DMS53 (cell line): ENCODE results near the gene C16orf89.

Experiments
- DNase-seq: peaks from one replicate; lab custom pipeline; 2025; lab: John Stamatoyannopoulos, UW

The C16orf89 gene

GRCh38 chr16:5003828-5004227 is 61.9 kb downstream of the C16orf89 start:
- no peak for DNase-seq

DNA sequence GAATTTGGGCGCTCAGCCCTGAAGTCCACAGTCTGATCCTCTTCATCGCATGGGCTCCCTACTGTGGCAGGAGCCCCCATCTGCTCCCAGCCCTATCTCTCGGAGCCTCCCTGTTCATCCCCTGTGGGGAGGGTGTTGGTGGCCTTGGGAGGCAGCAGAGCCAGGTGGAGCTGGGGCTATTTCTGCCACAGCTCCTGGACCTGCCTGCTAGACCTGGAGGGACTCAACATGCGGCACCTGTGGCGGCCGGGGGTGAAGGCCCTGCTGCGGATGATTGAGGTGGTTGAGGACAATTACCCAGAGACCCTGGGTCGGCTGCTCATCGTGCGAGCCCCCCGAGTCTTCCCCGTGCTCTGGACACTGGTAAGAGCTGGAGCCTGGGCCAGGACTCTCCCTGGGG is 62.5 kb downstream of the C16orf89 start:
- no peak for DNase-seq

- DNase-seq: no peak
Observed at GRCh38 chr16:5002699-5003143, 63.0 kb downstream of the C16orf89 start.

- DNase-seq: no peak
Observed at GRCh38 chr16:5001986-5002385, 63.8 kb downstream of the C16orf89 start.

- no peak for DNase-seq
Observed at GRCh38 chr16:5001571-5001970, 64.2 kb downstream of the C16orf89 start.

DNA sequence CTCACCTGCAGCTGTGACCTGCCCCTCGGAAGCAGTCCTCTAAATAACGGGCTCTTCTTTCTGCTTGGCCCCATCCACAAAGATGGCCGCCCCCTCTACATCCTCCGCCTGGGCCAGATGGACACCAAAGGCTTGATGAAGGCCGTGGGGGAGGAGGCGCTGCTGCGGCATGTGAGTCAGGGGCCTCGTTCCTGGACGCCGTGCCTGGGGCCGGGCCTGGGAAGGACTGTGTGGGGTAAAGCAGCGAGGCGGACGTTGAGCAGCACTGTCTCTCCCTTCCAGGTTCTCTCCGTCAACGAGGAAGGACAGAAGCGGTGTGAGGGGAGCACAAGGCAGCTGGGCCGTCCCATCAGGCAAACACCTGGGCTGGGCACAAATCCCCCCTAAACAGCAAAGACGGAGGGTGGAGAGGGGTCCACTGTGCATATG is 65.2 kb downstream of the C16orf89 start:
- DNase-seq: no peak

GRCh38 chr16:4994719-4995434 is 70.9 kb downstream of the C16orf89 start:
- no peak for DNase-seq
